Endometrial microvascular endothelial cells (primary cell): ENCODE results near the gene CLEC4M. TPM values are rescaled to one million over a fixed set of nuclear protein-coding genes. Genes with fewer than 3 reads are reported as not detected.
"Not testable (repeated sequence)": the region's sequence is repeated elsewhere in the genome, so short reads cannot be mapped to it uniquely, and the experiment has no call there.

Experiments used
- in situ Hi-C: cut with HindIII; loops from 2 replicates; pipeline ENCODE4 v1.10.0; 2017; ENCODE audit warnings: low sequenced_read_pairs, low pct_unique_long_range_greater_than_20kb; ENCODE audit errors: inconsistent ontology term
- total RNA-seq: library from RNA; depleted of rRNA; stranded (reverse); fragments of >200 nt; gene quantifications from one replicate; pipeline ENCODE4 v1.2.3, GENCODE V29; 2015; ENCODE audit errors: inconsistent ontology term

The CLEC4M gene
- total RNA-seq, 1 donor from 2014 or later, result not detected

DNA sequence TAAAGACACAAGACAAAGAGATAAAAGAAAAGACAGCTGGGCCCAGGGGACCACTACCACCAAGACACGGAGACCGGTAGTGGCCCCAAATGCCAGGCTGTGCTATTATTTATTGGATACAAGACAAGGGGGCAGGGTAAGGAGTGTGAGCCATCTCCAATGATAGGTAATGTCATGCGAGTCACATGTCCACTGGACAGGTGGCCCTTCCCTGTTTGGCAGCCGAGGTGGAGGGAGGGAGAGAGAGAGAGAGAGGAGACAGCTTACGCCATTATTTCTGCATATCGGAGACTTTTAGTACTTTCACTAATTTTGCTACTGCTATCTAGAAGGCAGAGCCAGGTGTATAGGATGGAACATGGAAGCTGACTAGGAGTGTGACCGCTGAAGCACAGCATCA lies 29.7 kb downstream of the CLEC4M start:
- in situ Hi-C loops, result not testable (repeated sequence)

DNA sequence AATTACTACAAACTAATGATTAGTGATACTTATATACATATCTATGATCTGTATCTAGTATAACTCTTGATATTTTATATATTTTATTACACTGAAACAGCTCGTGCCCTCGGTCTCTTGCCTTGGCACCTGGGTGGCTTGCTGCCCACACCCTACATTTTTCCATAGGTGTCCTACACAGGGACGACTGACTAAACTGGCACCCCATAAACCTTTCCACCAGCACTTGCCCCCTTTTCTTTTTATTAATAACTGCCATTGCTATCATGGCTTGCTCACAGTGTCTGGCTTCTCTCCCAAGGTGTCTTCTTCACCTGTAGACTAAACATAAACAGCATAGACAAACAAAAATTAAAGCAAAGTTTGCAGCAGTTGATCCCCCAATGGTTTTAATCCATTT lies 30.4 kb downstream of the CLEC4M start:
- in situ Hi-C loops, result no loop called here

DNA sequence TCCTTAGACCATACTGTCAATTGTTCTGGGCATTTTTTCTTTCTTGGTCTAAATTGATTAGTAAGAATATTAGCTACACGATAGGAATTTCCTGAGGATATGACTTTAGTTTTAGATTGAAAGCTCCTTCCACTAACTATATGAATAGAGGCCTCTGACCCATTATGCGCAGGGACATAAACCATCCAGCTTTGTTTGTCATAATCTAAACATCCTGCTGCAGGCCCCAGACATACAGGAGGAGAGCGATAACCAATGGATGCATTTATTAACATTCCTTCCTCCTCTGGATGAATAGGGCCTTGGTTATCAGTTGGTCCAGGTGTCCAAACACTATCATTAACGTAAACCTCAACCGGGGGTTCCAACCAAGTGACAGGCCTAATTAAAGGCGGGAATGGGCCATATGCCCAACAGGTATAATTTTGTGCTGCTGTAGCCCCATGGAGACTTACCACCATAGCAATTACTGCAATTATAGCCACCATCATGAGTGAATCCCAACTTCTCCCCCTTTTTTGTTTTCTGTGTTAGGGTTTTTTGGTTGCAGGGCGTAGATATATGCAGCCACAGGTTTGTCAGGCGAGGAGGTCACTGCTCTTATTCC lies 32.6 kb downstream of the CLEC4M start:
- in situ Hi-C loops, result no loop called here

DNA sequence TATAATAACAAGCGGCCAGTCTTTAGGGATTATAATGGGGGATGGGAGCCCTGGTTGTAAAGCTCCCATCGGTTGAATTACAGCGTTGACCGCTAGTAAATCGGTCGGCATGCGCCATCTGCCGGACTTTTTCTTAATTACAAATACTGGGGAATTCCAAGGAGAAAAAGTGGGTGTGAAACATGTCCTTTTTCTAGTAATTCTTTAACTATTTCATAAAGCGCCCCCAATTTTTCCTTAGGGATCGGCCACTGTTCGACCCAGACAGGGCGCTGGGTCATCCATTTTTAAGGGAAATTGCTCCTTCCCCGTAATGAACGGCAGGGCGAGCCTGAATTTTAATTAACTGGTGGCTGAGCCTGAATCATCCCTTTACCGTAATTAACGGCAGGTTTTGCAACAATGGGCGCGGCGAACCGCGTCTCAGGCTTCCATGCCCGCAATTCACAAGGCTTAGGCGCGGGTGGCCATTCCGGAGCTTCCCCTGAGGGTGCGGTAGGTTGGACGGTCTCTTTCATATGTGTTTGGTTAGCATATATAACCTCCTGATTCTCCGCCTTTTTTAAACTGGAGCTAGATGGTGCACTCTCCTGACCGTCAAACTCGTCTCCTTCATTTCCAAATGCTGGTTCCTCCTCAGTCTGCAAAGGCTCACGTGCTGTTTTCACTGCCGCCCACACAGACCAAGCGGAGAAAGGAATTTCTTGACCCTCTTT lies 36.8 kb downstream of the CLEC4M start:
- in situ Hi-C loops, result no loop called here

- in situ Hi-C loops, result no loop called here
Observed at GRCh38 chr19:7801020-7801570, 38.1 kb downstream of the CLEC4M start.

DNA sequence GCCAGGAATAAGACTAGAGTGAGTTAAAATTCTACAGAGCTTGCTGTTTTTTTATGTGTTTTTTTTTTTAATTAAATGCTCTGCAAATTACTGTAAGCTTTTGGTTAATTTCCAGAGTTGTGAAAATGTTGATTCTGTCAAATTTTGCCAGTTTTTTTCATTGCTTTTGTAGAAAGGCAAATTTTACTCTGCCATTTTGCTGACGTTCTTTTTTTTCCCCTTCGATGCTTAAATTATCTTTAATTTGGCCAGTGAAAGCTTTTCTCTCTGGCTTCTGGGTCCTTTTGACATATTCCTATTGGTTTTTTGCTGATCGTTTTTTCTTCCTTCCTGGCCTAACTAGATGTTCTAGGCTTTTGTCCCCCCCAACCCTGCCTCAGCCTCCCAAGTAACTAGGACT lies 43.2 kb downstream of the CLEC4M start:
- in situ Hi-C loops, result no loop called here

DNA sequence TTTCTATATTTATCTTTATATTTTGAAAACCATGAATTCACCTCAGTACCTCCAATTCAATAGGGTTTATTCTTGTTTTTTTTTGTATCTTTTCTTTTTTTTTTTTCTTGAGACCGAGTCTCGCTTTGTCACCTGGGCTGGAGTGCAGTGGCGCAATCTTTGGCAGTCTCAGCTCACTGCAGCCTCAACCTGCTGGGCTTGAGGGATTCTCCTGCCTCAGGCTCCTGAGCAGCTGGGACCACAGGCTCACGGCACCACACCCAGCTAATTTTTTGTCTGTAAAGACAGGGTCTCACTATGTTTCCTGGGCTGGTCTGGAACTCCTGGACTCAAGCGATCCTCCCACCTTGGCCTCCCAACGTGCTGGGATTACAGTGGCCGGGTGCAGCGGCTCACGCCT lies 43.8 kb downstream of the CLEC4M start:
- in situ Hi-C loops, result no loop called here

- in situ Hi-C loops, result no loop called here
Observed at GRCh38 chr19:7808108-7808507, 45.1 kb downstream of the CLEC4M start.

GRCh38 chr19:7811989-7812388 lies 48.9 kb downstream of the CLEC4M start:
- in situ Hi-C loops, result no loop called here

DNA sequence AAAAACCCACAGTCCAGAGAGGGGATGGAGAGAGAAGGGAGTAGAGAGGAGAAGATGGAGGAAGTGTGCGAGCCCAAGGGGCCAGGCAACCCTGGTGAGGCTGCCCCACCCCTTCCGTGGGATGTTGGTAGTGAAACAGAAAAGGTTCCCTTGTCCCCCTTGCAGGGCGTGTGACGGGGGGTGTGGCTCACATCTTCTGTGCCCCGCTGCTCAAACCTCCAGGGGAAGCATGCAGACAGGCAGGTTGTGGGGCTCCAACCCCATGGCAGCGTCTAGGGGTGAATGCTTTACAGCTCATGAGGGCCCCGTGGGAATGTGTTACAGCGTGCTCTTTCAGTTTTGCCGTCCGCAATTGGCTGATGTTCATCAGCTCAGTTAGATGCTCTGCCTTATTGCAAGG lies 52.3 kb downstream of the CLEC4M start:
- in situ Hi-C loops, result no loop called here

GRCh38 chr19:7816040-7816439 lies 53.0 kb downstream of the CLEC4M start:
- in situ Hi-C loops, result not testable (repeated sequence)

- in situ Hi-C loops, result no loop called here
Observed at GRCh38 chr19:7817801-7818200, 54.8 kb downstream of the CLEC4M start.

GRCh38 chr19:7818806-7819205 lies 55.8 kb downstream of the CLEC4M start:
- in situ Hi-C loops, result no loop called here

Other genes starting within 250 kb of the CLEC4M start
- 25.4 TPM for gene ZNF358, start 247.1 kb upstream of the CLEC4M start, total RNA-seq
- 4.6 TPM for gene MCOLN1, start 240.6 kb upstream of the CLEC4M start, total RNA-seq
- 180 TPM for gene PNPLA6, start 227.5 kb upstream of the CLEC4M start, total RNA-seq
- not detected for gene CAMSAP3, start 167.4 kb upstream of the CLEC4M start, total RNA-seq
- gene XAB2, start 133.7 kb upstream of the CLEC4M start, total RNA-seq, result 39.7 TPM
- 16.0 TPM for gene PET100, start 133.4 kb upstream of the CLEC4M start, total RNA-seq
- gene PCP2, start 129.5 kb upstream of the CLEC4M start, total RNA-seq, result not detected
- 29.8 TPM for gene STXBP2, start 126.1 kb upstream of the CLEC4M start, total RNA-seq
- gene RETN, start 94.2 kb upstream of the CLEC4M start, total RNA-seq, result not detected
- gene MCEMP1, start 86.2 kb upstream of the CLEC4M start, total RNA-seq, result not detected
- gene TRAPPC5, start 82.4 kb upstream of the CLEC4M start, total RNA-seq, result 81.6 TPM
- gene FCER2, start 61.1 kb upstream of the CLEC4M start, total RNA-seq, result not detected
- not detected for gene CLEC4G, start 31.1 kb upstream of the CLEC4M start, total RNA-seq
- not detected for gene CD209, start 15.7 kb upstream of the CLEC4M start, total RNA-seq
- gene EVI5L, start 67.0 kb downstream of the CLEC4M start, total RNA-seq, result 23.2 TPM
- gene PRR36, start 111.1 kb downstream of the CLEC4M start, total RNA-seq, result not detected
- gene LRRC8E, start 125.3 kb downstream of the CLEC4M start, total RNA-seq, result 1.9 TPM
- 13.3 TPM for gene MAP2K7, start 140.6 kb downstream of the CLEC4M start, total RNA-seq
- gene TGFBR3L, start 151.6 kb downstream of the CLEC4M start, total RNA-seq, result not detected
- 46.8 TPM for gene SNAPC2, start 157.1 kb downstream of the CLEC4M start, total RNA-seq
- gene CTXN1, start 162.9 kb downstream of the CLEC4M start, total RNA-seq, result 2.2 TPM
- gene TIMM44, start 180.4 kb downstream of the CLEC4M start, total RNA-seq, result 75.6 TPM
- gene ELAVL1, start 242.4 kb downstream of the CLEC4M start, total RNA-seq, result 68.0 TPM